SU-DHL-6 (cell line): Measurements from ENCODE around the gene CTCFL.

Experiments used
- CTCF ChIP-seq: fragments of 200-600 bp; sonication (generic); IDR thresholded peaks from one replicate; pipeline ENCODE4 v1.5.1; 2017; ENCODE audit warnings: antibody characterized with exemption, mild to moderate bottlenecking, low read length, moderate library complexity; ENCODE audit not compliant: insufficient read depth, poor library complexity, severe bottlenecking
- EZH2phosphoT487 ChIP-seq: fragments of 200-600 bp; sonication (generic), shearing (Covaris generic); conservative IDR thresholded peaks from 2 replicates; pipeline ENCODE4 v1.6.1; 2018; ENCODE audit warnings: mild to moderate bottlenecking, antibody characterized with exemption, low read length, moderate library complexity, mixed read lengths

- TF ChIP-seq CTCF (no peak), EZH2phosphoT487 (no peak)
Measured at GRCh38 chr20:57524511-57525176, at the start of gene CTCFL.
